ENCODE measurements around the gene ROBO3.

DNA sequence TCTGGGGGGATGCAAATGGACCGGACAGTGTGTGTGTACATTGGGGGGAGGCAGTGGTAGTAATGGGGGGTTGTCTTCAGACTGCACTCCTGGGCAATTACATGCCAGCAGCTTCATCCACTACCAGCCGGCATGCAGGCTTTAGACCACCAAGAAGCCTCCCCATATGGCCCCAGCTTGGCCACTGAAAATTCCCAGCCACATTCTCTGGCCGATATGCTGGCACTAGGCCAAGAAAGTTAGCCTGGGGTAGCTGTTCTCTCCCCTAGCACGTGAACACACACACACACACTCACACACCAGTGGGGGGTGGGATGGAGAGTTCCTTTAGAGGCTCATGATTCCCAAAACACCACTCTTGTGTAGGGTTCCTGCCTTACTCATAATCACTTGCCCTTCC, 3.6 kb upstream of the ROBO3 start:
- no peak for TF ChIP-seq EZH2 (IDR thresholded peaks at IDR 0.05; ENCODE audit: insufficient read depth, poor library complexity, severe bottlenecking)
- no peak for TF ChIP-seq EZH2phosphoT487 (IDR thresholded peaks at IDR 0.05; ENCODE audit: insufficient read depth, low read depth)

All from GM23248 (cell line).